HL-60 (cell line): ENCODE results near the gene ERC2.

ENCODE experiments used
- CTCF ChIP-seq: IDR thresholded peaks from one replicate; pipeline ENCODE4 v1.5.1; 2011; ENCODE audit warnings: low read length, control low read depth, inconsistent platforms; ENCODE audit not compliant: insufficient read depth
- GABPA ChIP-seq: IDR thresholded peaks from 2 replicates; pipeline ENCODE4 v1.6.1; 2012; ENCODE audit warnings: low read depth
- POLR2AphosphoS5 ChIP-seq: IDR thresholded peaks from 2 replicates; pipeline ENCODE4 v1.6.1; 2012; ENCODE audit warnings: low read depth
- REST ChIP-seq: IDR thresholded peaks from 2 replicates; pipeline ENCODE4 v1.6.1; 2012; ENCODE audit warnings: low read depth; ENCODE audit not compliant: insufficient replicate concordance
- SPI1 ChIP-seq: IDR thresholded peaks from 2 replicates; pipeline ENCODE4 v1.6.1; 2012; ENCODE audit warnings: low read depth, mild to moderate bottlenecking, borderline replicate concordance

DNA sequence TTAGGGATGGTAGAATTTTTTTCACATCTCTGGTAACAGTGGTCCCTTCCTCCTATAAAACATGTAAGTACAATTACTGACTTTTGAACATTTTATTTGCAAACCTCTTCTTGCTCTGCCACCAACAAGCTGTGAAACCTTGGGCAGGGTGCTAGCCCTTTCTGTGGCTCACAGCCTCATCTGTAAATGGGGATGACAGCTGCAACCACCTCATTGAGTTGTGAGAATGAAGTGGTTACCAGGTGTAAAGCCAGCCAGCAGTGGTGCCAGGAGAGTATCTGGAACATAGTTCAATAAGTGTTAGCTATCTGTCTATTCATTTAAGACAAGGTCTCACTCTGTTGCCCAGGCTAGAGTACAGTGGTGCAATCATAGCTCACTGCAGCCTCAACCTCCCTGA is 278.1 kb downstream of the ERC2 start:
- TF ChIP-seq GABPA (no peak), REST (no peak), CTCF (no peak), POLR2AphosphoS5 (no peak), SPI1 (no peak)
